HuH-7 (cell line): ENCODE data around the gene SLC6A11.

Experiments used
- DNase-seq: peaks from one replicate; pipeline ENCODE4 v3.0.0; 2011; ENCODE audit warnings: low spot score

SLC6A11 gene

DNA sequence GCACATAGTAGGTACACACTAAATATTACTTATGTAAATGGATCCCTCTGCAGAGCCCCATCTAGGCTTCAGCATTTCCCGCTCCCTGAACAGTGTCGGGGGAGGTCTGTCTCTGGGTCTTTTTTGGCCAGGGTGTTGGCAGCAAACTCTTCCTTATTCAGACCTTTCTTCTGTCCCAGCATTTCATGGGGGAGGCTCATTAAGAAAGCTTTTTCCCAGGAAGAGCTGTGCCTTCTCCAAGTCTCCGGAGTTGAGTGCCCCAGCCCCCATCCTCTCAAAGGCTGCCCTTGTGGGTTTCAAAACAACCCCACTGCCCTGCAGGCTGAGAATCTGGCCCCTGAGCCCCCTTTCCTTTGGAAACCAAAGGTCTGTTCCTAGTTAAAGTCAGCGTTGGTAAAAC is 25.1 kb downstream of the SLC6A11 start:
- no peak for DNase-seq

DNA sequence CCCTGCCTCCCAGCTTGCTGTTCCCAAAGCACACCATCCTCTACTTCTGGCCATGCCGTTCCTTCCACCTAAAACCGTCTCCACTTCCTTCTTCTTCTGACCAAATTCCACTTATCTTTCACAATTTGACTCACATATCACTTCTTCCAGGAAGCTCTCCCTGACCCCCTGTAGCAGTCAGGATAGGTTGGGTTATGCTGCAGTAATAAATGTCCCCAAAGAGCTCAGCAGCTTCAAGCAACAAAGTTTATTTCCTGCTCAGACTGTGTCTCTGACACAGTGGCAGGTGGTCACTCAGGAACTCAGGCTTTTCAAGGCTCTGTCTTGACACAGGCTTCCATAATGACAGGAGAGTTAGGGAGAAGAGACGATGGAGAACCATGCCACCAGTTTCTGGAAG is 27.4 kb downstream of the SLC6A11 start:
- DNase-seq = no peak

DNA sequence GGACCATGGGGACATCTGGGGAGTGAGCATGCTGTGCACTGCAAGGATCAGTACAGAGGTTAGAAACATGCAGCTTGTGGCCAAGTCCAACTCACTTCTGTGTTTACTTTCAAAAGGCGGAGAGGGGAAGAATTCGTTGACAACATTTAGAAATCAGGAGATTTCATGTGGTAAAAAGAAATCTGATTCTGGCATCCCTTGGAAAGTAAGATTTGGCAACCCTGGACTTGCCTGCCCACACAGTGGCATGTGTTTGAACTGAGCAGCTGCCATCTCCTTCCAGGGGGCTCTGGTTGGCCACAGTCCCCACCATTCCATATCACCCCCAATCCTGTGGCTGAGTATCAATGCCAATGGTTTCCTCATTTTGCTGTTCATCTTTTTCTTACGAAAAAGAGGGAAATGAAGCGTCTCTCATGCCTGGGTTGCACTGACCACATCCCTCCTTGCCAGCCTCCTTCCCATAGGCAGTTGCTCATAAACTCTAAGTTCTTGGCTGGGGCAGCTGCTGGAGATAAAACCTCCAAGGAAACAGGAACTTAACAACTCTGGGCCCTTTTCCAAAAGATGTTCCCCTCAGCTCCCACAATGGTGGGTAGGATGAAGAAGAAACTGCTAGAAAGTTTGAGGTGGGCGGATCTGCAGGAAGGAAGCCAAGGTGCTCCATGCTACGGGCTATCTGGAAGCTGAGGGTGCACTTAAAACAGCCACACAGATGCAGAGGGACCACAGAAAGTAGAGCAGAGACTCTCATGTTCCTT is 29.2 kb downstream of the SLC6A11 start:
- DNase-seq = no peak

DNA sequence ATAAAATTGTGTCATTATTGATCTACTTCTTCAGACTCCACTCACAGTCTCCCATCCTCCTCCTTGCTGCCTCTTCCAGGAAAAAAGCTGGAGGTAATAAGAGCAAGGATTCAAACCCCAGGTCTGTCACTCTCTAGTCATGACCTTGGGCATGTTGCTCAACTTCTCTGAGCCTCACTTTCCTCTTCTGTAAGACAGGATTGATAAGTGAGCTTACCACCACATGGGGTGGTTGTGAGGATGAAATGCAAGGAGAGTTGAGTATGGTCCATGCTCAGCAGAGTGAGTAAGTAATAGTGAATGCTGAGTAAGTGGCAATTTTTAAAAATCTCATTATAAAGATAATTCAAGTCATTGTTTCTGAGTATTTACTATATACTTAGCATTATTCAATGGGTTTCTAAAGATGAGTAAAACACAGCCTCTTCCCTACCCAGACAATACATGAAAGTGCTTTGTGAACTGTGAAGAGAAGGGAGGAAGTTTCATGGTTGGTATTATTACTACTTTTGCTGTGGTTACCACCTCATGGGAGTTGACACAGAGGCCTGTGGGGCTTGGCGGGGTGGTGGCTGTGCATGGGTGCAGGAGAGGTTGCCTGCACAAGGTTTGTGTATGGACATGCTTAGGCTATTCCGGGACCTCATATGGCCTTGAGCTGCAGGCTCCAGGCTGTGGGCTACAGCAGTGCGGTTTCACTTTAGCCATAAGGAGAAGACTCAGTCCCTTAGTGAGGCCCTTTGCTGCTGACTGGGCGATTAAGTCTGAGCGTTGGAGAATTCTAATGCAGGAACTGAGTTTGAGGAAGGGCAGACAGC is 30.0 kb downstream of the SLC6A11 start:
- no peak for DNase-seq

DNA sequence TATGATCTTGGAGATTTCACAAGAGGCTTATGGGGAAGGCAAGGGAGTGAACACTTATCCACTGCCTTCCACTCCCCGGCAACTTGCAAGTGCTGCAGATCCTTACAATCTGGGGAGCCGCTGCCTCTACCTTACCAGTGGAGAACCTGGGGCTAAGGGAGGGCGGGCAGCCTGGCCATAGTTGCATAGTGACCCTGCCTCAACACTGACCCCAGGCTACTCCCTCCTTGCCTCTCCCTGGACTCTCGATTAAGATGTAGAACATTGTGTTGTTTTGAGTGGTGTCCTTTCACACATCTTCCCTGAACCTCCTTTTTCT is 30.6 kb downstream of the SLC6A11 start:
- DNase-seq = no peak

DNA sequence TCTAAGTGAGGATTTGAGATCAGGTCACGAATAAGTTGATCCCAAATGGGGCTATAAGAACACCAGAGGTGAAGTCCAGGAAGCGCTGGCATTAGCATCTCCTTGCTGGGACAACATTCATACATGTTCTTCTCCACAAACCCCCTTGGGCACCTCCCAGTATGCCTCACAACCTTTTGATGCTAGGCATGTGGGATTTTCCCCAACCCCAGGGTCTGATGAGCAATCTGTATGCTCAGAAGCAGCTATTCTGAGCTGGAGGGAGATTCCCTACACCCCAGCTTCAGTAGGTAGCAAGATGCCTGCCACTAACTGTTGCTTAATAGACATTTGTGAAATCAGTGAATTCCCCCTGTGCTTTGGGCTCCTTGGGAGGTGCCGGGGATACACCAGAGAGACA is 32.2 kb downstream of the SLC6A11 start:
- no peak for DNase-seq

DNA sequence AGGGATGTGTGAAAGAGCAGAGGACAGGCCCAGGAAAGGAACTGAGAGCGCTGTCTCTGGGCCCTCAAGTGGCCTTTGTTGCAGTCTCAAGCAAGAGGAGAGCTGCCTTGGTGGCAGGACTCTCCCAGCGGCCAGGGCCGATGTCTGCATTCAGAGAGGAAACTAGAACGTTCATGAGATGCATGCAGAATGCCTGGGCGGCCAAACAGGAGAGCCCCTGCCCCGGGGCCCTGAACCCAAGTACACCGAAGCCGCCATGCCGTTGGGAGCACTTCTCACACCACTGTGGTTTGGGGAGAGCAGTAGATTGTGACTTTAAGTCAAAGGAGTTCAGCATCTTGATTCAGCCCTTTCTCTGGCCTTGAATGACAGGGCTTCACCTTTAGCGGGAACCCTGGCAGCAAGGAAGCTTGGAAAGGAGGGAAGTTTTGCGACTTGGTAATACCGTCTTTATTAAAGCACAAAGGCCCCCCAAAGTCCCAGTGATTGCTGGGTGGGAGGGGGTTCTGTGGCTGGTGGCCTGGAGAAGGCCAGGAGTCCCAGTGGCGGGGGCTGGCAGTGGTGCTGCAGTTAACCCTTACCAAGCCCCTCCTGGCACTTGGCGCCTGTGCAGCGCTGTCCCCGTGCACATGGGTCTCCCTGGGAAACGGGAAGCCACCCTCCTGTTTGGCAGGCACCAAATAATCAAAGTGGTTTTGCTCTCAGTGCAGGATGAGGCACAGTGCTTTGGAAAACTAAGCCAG is 36.2 kb downstream of the SLC6A11 start:
- DNase-seq = no peak

DNA sequence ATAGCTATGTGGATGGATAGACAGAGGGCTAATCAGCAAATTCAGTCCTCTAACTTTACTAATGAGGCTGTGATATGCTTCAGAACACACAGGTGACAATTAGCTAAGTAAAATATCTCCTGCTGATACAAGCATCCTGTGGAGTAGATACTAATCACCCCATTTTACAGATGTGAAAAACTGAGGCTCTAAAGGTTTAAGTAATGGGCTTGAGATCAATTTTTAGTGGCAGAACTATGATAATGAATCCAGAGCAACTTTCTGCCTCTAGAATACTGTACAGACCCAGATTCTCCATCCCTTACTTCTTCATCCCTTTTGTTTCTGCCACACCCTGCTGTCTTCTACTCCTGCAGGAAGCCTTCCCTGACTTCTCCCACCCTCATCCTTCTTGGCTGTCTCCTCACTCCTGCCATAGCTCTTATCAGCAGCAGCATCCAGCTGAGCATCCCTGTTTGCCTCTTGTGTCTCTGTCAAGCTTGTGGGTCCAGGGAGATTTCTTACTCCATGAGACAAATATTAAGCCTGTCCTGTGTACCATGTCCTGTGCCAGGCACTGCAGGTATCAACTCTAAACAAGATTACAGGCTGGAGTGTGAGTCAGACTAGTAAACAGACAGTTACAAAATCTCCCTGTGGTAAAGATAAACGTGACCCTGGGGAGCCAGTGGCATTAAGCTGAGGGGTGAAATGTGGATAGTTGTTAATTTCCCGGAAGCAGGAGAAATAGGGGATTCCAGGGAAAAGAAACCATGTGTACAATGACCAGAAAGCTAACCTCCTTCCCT is 39.2 kb downstream of the SLC6A11 start:
- DNase-seq = peak; percentile 82

DNA sequence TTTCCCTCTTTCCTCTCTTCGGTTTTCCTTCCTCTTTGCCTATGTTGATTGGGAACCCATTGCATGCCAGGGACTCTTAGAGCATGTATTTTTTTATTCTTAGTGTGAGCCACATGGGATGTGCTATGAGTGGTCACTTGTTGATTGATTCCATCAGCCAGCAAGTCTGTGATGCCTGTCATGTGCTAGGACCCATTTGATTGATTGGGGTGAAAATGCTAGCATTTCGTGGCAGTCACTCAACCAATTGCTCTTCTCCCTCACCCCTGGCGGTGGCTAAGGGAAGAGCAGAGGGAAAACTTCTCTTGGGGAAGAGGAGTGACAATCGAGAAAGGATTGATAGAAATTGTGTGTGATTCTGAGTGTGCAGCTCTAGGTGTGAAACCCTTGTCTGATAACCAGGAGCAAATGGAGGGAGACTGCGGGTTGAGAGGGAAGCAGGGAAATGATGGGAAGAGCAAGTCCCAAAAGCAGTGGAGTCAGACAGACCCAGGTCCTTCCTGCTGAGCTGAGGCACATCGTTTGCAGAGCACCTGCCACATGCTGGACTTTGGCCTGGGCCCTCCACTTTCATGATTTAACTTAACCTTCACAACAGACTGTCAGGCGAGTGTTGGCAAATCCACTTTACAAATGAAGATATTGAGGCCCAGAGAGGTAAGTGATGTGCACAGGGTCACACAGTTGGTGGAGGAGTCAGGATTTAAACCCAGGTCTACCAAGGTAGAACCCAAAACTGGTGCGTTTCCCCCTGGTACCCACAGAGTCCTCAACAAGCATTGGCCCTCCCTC is 40.0 kb downstream of the SLC6A11 start:
- peak; percentile 78 for DNase-seq

DNA sequence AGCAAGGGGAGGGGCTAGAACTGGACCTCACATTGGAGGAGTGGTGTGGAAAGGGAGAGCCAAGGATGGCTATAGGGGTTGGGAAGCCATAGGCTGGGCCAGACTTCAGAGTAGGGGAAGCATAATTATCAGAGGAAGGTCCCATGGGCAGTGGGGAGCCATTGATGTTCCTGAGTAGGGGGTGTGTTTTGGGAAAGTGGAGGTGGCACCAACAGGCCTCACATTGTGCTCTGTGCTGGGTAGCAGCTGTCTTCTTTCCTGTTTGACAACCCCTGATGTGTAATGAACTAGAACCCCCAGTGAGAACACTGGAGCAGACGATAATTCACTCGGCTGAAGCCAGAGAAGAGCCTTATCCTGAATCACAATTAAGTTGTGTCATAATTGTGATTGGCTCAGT is 41.2 kb downstream of the SLC6A11 start:
- no peak for DNase-seq

DNA sequence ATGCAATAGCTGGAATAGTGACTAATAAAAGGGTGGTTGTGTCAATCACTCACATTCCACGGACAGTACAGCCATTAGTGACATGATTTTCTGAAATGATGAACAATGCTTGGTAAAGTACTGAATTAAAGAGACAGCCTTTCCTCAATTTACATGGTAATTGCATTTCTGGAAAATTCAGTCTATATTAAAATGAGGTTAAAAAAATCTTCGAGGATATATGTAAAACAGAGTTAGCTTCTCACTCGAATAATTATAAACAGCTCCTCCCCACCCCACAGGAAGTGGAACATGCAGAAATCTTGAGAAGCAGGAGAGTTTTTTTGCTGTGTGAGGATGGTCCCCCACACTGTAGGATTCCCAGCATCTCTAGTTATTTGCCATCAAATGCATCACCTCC is 42.1 kb downstream of the SLC6A11 start:
- no peak for DNase-seq

DNA sequence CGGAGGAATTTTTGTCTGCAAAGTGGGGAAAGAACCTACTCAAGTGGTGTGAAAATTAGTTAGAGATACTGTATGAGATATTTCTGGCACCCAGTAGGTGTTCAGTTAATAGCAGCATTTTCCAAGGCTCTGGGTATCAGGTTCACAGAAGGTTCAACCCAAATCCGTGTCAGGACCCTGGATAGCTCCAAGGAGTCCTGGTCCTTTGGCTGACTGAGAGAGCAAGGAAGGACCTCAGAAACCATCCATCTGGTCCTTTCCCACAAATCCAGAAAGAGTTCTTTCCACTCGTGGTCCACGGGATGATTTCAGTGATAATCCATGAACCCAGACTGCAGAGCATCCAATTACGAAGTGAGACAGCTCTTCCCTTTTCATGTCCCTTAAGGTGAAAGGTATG is 51.4 kb downstream of the SLC6A11 start:
- DNase-seq = peak; percentile 45

DNA sequence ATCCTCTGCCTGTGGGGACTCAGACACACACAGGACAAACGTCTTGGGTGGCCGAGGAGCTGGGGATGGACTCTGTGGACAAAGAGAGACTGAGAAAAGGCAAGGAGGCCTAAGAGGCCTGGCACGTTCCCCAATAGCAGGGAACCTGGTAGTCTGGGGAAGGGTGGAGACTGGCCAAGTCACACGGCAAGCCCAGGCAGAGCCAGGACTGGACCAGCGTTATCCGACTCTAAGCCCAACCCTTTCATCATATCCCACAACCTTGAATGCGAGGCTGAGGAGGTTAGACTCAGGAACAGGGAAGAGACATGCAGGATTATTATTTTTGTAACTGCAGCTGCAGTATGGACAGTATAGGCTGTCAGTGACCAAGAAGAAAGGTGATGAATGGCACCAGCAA is 53.4 kb downstream of the SLC6A11 start:
- no peak for DNase-seq

DNA sequence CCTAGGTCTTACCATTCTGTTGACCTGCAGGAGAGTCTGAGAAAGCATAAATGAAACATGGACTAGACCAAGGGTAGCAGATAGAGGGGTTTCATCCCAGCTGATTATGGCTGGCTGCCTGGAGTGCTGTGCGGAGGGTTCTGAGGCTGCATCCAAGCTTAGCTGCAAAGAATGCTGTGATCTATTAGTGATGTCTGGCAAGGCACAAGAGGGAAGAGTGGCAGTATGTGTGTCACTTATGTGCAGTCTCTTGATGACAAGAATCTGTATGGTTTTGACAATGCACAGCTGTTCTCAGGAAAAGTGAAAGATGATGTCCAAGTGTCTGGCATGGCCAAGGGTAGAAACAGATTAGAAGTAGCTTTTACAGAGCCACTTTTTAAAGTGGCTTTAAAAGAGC is 54.3 kb downstream of the SLC6A11 start:
- DNase-seq = no peak

DNA sequence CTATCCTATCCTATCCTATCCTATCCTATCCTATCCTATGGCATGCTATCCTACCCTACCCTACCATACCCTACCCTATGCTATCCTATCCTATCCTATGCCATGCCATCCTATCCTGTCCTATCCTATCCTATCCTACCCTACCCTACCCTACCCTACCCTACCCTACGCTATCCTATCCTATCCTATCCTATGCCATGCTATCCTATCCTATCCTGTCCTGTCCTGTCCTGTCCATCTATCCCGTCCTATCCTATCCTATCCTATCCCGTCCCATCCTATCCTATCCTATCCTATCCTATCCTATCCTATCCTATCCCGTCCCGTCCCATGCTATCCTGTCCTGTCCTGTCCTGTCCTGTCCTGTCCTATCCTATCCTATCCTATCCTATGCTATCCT is 57.4 kb downstream of the SLC6A11 start:
- DNase-seq = no peak

DNA sequence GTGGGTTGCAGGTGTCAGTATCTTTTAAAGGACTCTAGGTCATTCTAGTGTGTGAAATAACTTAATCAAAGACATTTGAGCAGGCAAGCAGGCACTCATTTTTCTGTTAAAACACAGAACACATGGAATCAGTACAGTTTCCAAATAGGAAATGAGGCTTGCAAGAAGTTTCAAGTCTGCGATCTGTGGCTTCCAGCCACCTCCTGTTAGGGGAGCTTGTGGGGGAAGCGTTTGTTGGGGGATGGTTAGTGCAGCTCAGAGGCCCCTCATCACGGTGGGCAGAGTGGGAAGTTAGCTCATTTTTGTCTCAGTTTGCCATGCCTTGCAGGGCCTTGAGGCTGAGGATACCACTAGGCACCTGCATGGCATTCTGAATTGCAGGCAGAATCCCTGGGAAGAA is 59.9 kb downstream of the SLC6A11 start:
- DNase-seq = no peak

DNA sequence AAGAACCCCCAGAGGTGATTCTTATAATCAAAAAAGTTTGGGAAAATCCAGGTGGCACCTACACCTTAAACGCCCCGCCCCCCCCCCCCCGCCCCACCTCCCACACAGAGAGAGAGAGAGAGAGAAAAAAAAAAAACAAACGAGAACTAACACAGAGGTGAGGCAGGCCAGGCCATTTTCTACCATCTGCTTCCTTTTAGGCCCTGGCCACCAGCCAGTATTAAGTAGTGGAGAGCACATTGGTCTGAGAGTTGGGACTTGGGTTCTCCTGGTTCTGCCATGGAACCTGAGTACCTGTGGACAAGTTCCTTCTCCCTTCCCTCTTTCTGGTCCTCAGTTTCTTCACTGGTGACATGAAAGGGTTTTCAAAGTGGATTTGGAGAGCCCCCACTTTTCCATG is 60.6 kb downstream of the SLC6A11 start:
- no peak for DNase-seq

DNA sequence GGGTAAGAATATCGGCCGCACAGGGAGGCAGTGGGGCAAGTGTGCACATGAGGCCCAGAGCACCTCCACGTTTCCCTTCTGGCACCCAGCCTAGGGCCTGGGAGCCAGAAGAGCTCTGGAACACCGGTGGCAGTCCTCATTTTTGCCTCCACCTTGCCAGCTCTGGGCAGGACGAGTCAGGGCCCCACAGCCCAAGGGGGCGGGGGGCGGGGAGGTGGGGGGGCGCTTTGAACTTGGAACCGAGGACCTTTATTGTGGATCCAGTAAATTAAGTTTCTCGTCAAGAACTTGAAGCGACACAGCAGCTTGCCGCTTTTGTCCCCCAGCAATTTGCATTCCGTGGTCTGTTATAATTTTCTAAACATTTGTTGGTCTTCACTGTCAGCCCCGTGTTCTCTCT is 66.8 kb downstream of the SLC6A11 start:
- DNase-seq = no peak

DNA sequence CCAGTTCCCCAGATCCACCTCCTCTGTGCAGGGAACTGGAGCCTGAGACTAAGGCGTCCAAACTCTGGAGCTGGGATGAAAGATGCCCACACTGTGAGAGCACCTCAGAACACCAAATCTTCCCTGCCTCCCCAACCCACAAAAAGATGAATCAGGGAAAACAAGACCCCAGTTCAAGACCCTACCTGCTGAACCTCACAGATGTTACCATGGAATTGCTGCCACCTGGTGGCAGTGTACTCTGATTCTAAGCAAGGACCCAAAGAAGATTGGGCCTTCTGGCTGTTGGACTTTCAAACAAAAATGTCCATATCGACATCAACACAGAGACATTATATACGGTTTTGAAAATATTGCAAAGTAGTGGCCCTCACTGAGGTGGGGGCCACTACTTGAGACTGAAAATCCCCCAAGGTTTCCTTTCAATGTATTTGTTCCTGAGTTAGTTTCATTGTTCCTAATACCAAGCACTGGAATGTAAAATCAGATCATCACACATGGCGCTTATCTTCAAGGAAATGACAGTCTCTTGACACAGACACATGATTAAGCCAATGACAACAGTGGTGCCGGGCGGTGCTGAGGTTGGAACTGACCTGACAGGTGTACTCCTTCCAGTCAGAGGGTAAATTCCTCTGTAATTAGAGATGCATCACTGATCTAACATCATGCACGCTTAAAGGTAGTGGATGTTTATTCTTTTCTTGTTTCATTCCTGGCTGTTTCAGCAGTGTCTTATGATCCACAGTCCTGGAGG is 67.6 kb downstream of the SLC6A11 start:
- DNase-seq = peak; percentile 66

DNA sequence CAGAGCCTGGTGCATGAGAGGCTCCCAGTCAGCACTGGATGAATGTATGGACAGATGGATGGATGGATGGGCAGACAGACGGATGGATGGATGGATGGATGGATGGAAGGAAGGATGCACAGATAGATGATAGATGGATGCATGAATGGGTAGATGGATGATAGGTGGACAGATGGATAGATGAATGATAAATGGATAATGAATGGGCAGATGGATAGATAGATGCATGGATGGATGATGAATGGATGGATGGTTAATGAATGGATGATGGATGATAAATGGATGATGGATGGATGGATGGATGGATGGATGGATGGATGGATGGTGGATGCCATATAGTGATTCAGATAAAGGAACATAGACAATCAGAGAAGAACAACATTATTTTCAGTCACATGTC is 71.0 kb downstream of the SLC6A11 start:
- no peak for DNase-seq
